Fibroblast of skin of abdomen (primary cell): ENCODE data around the gene SLC25A28.
"Not testable (repeated sequence)": the region's sequence is repeated elsewhere in the genome, so short reads cannot be mapped to it uniquely, and the experiment has no call there.

ENCODE experiments used
- DNase-seq: peaks from one replicate; pipeline ENCODE4 v3.0.0-alpha.2; 2013

SLC25A28 gene

DNA sequence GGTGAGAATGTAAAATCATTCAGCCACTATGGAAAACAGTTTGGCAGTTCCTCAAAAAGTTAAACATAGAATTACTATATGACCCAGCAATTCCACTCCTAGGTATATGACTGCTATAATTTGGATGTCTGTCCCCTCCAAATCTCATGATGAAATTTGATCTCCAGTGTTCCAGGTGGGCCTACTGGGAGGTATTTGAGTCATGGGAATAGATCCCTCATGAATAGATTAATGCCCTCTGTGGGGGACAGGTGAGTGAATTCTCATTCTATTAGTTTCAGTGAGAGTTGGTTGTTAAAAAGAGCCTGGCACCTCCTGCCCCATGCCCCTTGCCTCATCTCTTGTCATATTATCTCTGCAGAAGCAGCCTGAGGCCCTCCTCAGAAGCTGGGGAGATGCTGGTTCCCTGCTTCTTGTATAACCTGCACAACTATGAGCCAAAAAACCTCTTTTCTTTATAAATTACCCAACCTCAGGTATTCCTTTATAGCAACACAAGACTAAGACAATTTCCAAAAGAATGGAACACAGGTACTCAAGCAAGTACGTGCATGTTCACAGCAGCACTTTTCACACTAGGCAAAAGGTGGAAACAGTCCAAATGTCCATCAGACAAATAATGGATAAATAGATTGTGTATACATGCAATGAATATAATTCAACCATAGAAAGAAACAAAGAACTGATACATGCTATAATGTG, 8.8 kb upstream of the SLC25A28 start:
- DNase-seq, result no peak

DNA sequence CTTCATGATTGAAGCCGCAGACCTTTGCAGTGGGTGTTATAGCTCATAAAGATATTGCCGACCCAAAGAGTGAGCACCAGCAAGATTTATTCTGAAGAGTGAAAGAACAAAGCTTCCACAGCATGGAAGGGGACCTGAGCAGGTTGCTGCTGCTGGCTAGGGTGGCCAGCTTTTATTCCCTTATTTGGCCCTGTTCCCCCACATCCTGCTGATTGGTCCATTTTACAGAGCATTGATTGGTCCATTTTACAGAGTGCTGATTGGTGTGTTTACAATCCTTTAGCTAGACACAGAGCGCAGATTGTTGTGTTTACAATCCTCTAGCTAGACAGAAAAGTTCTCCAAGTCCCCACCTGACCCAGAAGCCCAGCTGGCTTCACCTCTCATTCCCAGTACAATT, 4.9 kb upstream of the SLC25A28 start:
- DNase-seq, result not testable (repeated sequence)

DNA sequence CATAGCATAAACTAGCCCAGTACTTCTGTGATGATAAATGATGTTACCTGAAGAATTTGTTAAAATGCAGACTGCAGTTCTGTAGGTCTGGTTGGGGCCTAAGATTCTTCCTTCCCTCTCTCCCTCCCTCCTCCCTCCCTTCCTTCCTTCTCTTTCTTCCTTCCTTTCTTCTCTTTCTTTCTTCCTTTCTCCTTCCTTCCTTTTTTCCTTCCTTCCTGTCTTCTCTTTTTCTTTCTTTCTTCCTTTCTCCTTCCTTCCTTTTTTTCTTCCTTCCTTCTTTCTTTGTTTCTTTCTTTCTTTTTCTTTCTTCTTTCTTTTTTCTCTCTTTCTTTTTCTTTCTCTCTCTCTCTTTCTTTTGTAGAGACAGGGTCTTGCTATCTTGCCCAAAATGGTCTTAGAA, 3.7 kb upstream of the SLC25A28 start:
- no peak for DNase-seq

DNA sequence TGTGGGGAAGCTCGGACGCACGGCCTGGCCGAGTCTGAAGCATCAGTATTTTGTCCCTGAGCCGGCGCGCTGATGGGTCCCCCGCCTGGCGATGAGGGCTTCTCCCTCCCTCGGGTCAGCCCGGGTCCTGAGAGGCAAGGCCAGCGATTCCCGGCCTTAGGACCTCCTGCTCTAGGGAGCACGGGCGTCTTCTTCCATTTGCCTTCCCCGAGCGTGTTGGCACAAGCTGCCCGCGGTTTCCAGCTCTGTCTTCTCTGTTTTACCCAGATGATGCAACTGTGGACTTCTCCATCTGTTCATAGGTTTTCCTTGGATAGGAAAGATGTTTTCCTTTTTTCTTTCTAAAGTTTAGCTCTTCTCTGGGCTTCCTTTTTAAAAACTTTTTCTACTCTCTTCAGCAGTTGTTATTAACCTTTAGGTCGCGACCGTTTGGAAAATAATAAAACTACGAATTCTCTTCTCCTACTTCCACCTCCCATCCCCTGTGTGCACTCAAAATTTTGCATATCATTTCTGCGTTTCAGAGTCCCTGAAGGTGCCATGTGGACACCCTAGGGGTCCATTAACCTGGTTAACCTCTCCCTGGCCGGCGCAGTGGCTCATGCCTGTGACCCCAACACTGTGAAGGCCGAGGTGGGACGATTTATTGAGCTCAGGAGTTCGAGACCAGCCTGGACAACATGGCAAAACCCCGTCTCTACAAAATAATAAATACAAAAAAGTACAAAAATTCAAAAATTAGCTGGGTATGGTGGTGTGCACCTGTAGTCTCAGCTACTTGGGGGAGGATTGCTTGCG, 1.4 kb upstream of the SLC25A28 start:
- DNase-seq, result no peak

DNA sequence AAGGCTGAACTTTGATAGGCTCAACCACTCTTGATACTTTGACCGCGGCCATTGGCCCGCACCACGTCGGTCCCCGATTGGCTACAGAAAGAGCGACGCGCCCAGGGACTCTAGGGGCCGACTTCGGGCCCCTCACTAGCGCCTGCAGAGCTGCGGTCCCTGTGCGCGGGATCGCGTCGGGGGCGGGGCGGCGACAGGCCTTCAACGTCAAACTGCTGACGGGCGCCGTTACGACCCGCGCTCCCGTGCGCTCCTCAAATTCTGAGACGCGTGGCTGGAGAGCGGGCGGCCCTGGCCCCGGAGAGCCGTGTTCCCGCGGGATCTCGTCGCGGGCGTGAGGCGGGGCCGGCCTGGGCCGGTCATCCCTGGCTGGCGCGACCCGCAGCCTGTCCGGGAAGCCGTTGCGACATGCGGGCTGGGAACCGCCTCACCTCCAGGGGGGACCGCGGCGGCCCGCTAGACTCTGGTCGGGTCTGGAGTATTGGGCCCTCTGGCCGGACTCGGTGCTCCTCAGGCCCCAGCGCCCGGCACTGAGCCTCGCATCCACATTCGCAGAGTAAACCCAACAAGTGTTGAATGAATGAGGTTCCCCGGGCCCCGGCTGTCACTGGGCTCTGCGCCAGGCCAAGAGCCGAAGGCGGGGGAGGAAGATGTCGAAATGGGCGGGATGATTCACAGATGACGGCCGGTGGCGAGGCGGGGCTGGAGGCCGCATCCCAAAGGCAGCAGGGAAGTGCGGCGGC, 643 bp upstream of the SLC25A28 start:
- peak; percentile 96 for DNase-seq

DNA sequence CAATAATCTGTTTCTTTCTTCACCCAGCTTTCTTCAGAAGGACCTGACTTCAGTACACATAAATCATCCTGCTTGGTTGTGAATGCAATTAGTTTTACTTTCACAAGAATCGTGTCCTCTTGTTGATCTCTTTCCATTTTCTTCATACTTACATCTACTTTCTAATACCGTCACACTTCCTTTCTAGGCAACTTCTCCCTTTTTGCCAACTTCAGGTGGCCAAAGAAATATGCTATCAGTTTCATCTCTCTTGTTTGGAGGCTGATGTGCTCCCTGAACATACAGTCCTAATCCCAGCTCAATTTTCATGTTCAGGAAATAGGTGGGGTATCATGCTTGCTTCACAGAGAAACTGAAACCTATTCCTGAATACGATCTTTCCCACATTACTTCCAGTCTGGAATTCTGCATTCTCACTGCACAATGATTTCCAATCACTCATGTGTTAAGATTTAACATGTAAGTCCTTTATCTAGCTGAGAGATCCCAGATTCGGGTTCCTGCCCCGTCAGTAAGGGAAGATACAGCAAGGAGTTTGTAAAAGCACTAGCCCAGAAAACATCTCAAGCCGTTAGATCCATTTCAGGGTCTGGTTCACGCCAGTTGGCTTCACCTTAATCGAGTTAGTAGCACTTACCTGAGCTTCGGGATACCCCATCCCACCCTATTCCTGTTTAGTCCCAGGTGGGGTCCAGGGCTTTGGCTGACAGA, 994 bp downstream of the SLC25A28 start:
- peak; percentile 4 for DNase-seq

DNA sequence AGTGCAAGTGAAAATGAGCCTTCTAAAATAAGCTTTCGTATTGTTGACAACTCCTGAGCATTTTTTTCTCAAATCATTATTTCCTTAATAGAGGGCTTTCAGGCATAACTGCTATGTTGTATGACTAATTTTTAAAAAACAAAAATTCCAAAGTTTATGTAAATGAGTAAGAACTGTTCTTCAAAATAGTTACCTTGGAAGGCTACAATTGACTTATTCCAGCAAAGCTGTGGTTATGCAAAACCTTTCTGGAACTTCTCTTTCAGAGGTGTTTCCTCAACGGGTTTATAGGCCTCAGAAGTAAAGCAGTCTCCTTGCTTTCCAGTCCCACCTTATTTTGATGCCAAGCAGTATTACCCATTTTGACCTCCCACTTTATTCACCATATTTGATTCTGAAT, 2.5 kb downstream of the SLC25A28 start:
- DNase-seq, result no peak

DNA sequence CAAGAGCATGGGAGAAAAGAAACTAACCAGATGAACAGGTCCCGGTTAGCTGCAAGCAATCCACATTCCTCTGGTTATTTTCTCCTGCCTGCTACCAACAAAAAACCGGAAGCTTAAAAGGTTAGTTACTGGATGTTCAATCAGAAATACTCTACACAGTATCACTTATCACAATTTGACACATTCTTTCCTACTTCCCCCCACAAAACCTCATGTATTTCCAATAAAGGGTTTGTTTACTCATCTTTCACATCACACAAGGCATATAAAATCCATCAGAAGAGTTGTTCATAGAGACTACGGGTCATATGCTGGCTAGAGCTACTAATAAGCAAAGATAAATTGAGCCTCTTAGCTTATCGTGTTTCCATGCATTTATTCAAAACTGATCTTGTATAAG, 4.8 kb downstream of the SLC25A28 start:
- no peak for DNase-seq

DNA sequence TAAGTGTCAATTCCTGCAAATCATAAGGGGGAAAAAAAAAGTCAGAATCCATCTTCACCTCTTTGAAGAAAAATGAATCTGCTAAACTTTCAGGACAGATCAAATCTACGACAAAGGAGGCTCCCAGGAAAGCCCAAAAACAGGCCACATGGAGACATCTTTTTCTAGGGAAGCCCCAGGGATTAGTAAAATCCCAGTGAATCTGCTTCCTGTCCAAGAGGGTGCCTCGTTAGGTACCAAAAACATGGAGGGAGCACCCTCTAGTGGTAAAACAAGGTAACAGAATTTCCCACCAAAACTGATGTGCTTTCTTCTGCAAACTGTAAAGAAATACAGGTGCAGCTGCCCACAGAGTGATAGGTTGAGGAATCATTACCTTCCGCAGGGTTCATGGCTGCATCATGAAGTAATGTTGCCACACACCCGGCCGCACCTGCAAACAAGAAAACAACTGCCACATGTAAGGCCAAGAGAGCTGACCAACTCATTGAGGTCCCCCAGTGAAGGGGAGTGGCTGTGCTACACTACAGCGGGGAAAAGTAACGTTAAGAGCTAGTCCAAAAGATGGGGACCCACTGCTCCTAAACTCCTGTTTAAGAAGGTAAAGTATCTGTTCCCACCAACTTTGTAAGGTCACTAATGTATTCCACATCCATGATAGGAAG, 7.9 kb downstream of the SLC25A28 start:
- DNase-seq, result peak; percentile 55

DNA sequence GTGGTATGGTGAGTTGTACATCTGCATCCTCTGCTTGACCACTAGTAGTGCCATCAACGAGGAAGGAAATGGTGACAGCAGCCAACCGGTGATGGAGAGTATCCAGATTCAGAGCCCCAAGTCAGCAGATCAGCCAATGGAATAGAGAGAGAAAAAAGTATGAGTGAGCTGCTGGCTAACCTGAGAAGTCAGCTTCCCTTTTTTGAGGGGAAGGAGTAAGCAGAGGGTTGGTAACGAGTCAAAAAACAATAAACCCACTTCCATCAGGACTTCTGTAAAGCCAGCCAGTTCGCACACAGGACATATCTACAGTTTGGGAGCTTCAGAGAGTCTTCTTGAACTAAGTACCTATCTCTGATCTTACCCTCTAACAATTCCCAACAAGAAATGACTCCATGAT, 8.9 kb downstream of the SLC25A28 start:
- DNase-seq, result no peak

DNA sequence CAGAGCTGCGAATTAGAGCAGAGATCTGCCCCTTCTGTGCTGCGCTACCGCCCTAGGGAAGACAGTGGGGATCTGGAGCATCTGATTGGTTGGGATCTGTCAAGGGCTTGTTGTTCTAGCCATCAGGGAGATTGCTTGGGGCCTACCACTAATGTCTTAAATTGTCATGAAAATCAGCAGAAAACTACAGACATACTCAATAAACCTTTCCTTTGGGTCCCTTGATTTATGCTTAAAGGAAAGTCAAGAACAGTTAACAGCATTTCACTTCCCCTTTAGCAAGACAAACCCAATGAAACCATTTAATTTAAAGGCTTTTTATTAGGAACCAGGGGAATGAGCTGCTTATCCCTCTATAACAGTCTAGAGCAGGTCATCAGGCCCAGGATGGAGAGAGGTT, 10.0 kb downstream of the SLC25A28 start:
- DNase-seq, result no peak

DNA sequence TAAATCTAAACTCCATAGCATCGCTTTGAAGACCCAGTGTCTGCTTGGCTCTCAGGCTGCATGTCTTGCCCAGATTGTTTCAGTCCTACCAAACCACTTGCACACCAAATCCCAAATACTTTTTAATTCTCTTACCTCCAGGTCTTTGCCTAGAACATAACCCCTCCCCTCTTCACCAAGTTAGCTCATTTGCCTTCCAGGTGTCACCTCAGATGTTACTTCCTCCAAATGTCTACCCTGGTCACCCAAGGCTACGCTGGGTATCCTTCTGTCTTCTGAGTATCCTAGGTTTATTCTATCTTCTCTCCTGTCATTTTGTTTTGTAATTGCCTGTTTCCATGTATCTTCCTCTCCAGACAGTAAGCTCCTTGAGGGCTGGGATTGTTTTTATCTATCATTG, 11.1 kb downstream of the SLC25A28 start:
- DNase-seq, result no peak

DNA sequence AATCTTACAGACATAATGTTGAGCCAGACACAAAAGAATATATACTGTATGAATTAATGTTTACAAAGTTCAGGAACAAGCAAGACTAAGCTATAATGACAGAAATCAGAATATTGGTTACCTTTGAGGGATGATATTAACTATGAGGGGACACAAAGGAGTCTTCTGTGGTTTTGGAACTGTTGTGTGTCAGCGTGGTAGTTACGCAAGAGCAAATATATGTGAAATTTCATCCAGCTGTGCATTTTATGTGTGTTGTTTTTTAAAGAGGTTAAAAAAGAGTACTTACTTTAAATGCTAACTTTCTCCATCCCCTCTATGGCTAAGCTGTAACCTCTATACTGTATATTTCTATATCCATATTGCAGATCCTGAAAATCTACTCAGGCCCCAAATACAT, 14.9 kb downstream of the SLC25A28 start:
- DNase-seq, result no peak

DNA sequence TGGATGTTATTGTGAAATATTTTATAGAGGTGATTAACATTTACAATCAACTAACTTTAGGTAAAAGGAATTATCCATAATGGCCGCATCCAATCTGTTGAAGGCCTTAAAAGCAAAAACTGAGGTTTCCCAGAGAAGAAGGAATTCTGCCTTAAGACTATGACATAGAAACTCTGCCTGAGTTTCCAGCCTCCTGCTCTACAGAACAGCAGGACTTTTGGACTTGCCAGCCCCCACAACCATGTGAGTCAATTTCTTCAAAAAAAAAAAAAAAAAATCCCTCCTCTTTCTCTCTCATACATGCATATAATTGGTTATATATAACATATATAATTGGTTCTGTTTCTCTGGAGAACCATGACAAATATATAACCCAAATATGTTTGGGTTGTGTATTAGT, 15.4 kb downstream of the SLC25A28 start:
- no peak for DNase-seq

DNA sequence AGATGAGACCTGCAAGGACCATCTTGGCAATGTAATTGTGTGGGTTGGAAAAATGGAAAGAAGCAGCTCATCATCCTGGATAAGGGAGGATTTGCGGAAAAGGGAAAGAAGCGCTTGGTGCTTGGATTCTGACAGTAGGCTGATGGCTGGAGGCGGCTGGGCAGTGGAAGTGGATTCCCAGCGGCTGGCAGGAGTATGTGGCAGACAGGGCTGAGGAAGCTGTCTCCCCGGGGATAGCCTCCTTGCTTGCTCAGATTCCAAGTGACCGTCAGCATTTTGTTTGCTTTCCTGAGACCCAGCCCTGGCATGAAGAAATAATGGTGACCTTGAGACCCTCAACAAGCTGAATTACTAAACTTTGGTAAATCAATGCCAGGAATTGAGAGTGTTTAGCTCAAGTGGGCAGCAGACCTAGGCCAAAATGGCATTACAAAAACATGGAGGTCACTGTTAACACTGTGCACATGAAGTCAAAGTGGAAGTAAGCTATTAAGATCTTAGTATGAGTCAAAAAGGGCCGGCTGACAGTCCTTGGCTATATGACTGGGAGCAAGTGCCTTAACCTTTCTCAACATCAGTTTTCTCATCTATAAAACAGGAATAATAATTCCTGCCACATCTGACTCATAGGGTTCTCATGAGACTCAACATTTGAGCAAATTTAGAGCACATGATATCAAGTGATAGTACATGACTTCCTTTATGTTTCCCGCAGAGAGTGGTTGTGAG, 21.3 kb downstream of the SLC25A28 start:
- DNase-seq, result no peak

DNA sequence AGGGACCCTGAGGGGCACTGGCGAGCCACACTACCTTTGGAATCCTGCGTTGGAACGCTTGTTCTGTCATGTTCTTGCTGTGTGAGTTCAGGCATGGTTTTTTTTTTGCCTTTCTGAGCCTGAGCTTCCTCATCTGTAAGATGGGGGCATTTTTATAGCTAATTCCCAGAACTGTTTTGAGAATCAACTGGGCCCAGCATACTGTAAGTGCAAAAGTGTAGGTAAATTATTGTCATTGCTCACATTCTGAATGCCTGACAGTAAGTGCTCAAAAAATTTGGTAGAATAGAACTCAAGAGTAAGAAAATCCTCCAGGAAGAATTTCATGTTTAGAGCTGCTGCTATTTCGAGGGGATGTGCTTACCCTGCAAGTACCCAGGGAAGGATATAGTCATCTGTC, 22.2 kb downstream of the SLC25A28 start:
- no peak for DNase-seq

DNA sequence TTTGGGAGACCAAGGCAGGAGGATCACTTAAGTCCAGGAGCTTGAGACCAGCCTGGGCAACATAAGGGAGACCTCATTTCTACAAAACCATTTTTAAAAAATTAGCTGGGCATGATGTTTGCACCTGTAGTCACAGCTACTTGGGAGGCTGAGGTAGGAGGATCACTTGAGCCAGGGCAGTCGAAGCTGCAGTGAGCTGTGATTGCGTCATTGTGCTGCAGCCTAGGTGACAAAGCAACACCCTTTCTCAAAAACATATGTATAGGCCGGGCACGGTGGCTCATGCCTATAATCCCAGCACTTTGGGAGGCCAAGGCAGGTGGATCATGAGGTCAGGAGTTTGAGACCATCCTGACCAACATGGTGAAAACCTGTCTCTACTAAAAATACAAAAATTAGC, 23.5 kb downstream of the SLC25A28 start:
- DNase-seq, result not testable (repeated sequence)

DNA sequence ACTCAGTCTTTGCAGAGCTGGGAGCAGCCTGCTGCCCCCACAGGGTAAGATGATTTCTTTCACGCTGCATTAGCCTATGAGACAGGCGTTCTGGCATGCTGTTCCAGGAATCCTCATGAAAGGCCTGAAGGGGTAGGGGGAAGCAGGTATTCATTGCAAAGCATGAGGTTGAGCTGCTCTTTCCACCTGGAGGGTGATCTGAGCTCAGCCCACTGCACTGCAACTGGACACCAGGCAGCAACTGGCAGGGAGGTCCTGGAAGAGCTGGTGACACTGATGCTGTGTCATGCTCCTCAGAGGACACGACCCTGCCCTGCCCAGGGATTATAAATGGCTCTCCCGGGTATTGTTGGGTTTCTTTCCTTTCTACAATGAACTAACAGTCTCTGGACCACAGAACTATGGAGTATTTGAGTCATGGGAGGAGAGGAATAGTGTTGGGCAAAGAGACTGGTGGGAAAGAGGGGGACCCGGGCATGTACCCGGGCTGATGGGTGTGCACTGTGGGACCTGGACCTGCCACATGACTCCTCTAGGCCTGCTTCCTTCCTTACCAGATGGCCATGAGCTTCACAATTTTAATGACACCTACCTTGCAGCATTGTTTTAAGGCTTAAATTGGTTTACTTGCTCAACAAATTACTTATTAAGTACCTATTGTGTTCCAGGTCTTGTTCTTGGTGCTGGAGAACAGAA, 24.3 kb downstream of the SLC25A28 start:
- no peak for DNase-seq

DNA sequence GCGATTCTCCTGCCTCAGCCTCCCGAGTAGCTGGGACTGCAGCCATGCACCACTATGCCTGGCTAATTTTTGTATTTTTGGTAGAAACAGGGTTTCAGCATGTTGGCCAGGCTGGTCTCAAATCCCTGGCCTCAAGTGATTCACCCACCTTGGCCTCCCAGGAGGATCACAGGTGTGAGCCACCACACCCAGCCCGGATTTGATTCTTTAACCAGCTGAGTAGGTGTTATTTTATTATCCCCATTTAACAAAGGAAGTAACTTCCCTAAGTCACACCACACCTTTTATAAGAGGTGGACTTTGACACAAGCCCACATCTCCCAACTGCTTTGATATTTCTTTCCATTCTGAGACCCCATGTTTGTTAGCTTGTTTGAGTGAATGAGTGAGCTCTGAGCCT, 25.0 kb downstream of the SLC25A28 start:
- DNase-seq, result no peak

DNA sequence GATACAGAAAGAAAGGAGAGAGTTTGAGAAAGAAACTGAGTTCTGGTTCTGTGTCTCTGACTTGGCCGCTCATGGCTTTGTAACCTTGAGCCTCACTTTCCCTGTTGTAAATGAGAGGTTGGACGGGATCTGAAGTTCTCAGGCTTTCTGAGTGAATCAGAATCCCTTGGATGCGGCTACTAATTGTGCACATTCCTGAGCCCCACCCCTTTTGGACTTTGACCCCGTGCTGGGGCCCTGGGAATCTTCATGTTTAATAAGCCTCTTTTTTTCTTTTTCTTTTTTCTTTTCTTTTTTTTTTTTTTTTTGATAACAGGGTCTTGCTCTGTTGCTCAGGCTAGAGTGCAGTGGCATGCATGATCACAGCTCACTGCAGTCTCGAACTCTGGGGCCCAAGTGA, 26.9 kb downstream of the SLC25A28 start:
- DNase-seq, result no peak

DNA sequence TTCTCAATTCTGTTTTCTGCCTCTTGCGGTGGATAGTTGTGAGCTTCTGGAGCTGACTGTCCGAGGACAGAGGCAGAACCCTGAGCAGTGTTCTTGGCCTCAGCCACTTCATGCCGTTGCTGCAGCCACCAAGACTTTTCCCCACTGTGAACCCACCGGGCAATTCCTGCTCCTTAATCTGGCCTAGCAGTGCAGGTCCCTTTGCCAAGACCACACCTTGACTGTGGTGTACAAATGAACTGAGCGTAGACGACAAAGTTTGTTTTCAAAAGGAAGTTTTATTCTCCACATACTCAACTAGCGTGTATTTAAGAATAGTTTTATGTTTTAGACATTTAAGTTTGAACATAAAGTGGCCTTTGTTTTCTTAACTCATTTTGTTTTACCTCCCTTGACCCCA, 29.4 kb downstream of the SLC25A28 start:
- no peak for DNase-seq
